Testis (tissue), 3 donors: ENCODE measurements around the gene EML4. TPM values are rescaled to one million over a fixed set of nuclear protein-coding genes. Genes with fewer than 3 reads are reported as not detected.

Experiments used
- DNase-seq: peaks from one replicate; pipeline ENCODE4 v3.0.0-alpha.2; 2019
- H3K27ac ChIP-seq, 2 donors: fragments of 200-600 bp; sonication (generic); one replicate each; pipeline ENCODE4 v1.5.1; 2019
- H3K27me3 ChIP-seq: fragments of 200-600 bp; sonication (generic); one replicate; pipeline ENCODE4 v1.5.1; 2019
- H3K36me3 ChIP-seq: fragments of 200-600 bp; sonication (generic); one replicate; pipeline ENCODE4 v1.5.1; 2017; ENCODE audit warnings: low read depth; ENCODE audit errors: missing control alignments
- H3K4me1 ChIP-seq: fragments of 200-600 bp; sonication (generic); one replicate; pipeline ENCODE4 v1.5.1; 2019
- H3K4me3 ChIP-seq, 2 donors: fragments of 200-600 bp; sonication (generic); one replicate each; pipeline ENCODE4 v1.5.1; 2017 to 2019
- H3K9me3 ChIP-seq: fragments of 200-600 bp; sonication (generic); one replicate; pipeline ENCODE4 v1.5.1; 2017
- POLR2A ChIP-seq: fragments of 450-650 bp; IDR thresholded peaks from one replicate; pipeline ENCODE4 v1.6.1; 2017; ENCODE audit warnings: antibody characterized with exemption, mild to moderate bottlenecking, moderate library complexity
- WGBS, 2 donors: methylation state at CpG; one replicate each; pipeline ENCODE4 v1.1.5; 2018; 5-methylcytosine and 5-hydroxymethylcytosine counted together
- intact Hi-C: fragments of 100-400 bp; cut with DNase I; formaldehyde crosslinking; loops from one replicate; pipeline ENCODE4 v1.15.1; 2023; ENCODE audit warnings: low total_unique reads
- polyA plus RNA-seq: library from polyadenylated mRNA; stranded (reverse); fragments of 350-450 nt; fragmentation: Illumina TruSeq; extraction: RNeasy Lipid Tissue Mini Kit (QIAGEN cat#74804); gene quantifications from one replicate; pipeline ENCODE4 v1.2.3, GENCODE V29; 2014; ENCODE audit warnings: low read depth, low replicate concordance; ENCODE audit not compliant: insufficient read depth
- total RNA-seq, 2 donors: library from RNA; depleted of rRNA; stranded (reverse); fragments of >200 nt; gene quantifications; one replicate each; pipeline ENCODE4 v1.2.3, GENCODE V29; 2016
- TF ChIP-seq, protein P1 (sequence below), 3 experiments: fragments of 450-650 bp in 2 of 3; fragments of 200-600 bp in 1 of 3; sonication (generic) in 1 of 3; IDR thresholded peaks; one replicate each; pipeline ENCODE4 v1.5.1; 2016 to 2019; ENCODE audit warnings: antibody characterized with exemption in 3 of 3, mild to moderate bottlenecking in 2 of 3, moderate library complexity in 1 of 3

Gene EML4
- total and polyA plus RNA-seq, 3 donors from 2014 or later: 49.0 to 71.0 (median 67.1) TPM

DNA sequence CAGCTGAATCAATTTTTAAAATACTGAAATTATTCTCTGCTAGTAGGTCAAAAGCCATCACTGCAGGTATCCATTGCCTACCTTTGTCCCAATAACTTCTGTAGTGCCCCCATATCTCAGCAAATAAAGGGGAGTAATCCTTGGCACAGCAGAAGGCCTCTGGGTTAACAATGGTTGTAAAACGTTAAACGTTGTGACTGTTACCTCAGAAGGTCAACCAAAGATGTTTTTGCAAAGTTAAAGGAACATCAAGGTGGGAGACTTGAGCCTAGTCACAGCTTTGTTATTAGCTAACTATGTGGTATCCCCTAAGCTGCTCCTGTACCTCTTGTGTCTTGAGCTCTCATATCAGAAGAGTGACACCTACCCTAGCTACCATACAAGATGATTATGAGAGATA lies 131.4 kb downstream of the EML4 start:
- Histone ChIP-seq H3K27ac (no peak overlapping the region), H3K4me3 (no peak overlapping the region), H3K9me3 (no peaks in the 10 kb centered on the region), H3K36me3 (no peaks in the 10 kb centered on the region), H3K27me3 (no peaks in the 10 kb centered on the region), H3K4me1 (no peaks in the 10 kb centered on the region)
- 60% methylated on average over 2 of the region's 2 CpGs for WGBS, 2 donors
- intact Hi-C loops: no loop called here
- DNase-seq: no peak
- TF ChIP-seq POLR2A: no peak
- TF ChIP-seq, protein P1, sequence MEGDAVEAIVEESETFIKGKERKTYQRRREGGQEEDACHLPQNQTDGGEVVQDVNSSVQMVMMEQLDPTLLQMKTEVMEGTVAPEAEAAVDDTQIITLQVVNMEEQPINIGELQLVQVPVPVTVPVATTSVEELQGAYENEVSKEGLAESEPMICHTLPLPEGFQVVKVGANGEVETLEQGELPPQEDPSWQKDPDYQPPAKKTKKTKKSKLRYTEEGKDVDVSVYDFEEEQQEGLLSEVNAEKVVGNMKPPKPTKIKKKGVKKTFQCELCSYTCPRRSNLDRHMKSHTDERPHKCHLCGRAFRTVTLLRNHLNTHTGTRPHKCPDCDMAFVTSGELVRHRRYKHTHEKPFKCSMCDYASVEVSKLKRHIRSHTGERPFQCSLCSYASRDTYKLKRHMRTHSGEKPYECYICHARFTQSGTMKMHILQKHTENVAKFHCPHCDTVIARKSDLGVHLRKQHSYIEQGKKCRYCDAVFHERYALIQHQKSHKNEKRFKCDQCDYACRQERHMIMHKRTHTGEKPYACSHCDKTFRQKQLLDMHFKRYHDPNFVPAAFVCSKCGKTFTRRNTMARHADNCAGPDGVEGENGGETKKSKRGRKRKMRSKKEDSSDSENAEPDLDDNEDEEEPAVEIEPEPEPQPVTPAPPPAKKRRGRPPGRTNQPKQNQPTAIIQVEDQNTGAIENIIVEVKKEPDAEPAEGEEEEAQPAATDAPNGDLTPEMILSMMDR (IDR thresholded peaks at IDR 0.05): no peak

- WGBS, 2 donors: 96 to 97% methylated on average over 3 of the region's 3 CpGs
- Histone ChIP-seq H3K36me3 (no peaks in the 10 kb centered on the region), H3K9me3 (no peaks in the 10 kb centered on the region), H3K4me3 (no peak overlapping the region), H3K27me3 (no peaks in the 10 kb centered on the region), H3K27ac (no peak overlapping the region), H3K4me1 (no peaks in the 10 kb centered on the region)
- no peak for DNase-seq
- TF ChIP-seq, protein P1 (IDR thresholded peaks at IDR 0.05): no peak
- no peak for TF ChIP-seq POLR2A
- intact Hi-C loops: no loop called here
These were observed 134.1 kb downstream of the EML4 start for GRCh38 chr2:42303252-42303651.

GRCh38 chr2:42304059-42304713 lies 135.0 kb downstream of the EML4 start:
- H3K36me3 ChIP-seq: no peaks in the 10 kb centered on the region
- no peaks in the 10 kb centered on the region for H3K27me3 ChIP-seq
- intact Hi-C loops: no loop called here
- no peak for DNase-seq
- no peaks in the 10 kb centered on the region for H3K4me1 ChIP-seq
- H3K27ac ChIP-seq: no peak overlapping the region
- H3K9me3 ChIP-seq: no peaks in the 10 kb centered on the region
- TF ChIP-seq, protein P1 (IDR thresholded peaks at IDR 0.05): no peak
- no peak for TF ChIP-seq POLR2A
- 81 to 93% methylated on average over 2 of the region's 2 CpGs for WGBS, 2 donors
- no peak overlapping the region for H3K4me3 ChIP-seq

GRCh38 chr2:42307180-42307579 lies 138.0 kb downstream of the EML4 start:
- Histone ChIP-seq H3K4me3 (no peak overlapping the region), H3K9me3 (no peaks in the 10 kb centered on the region), H3K36me3 (no peaks in the 10 kb centered on the region), H3K27me3 (no peaks in the 10 kb centered on the region), H3K4me1 (no peaks in the 10 kb centered on the region), H3K27ac (no peak overlapping the region)
- intact Hi-C loops: no loop called here
- DNase-seq: no peak
- TF ChIP-seq POLR2A: no peak
- TF ChIP-seq, protein P1 (IDR thresholded peaks at IDR 0.05): no peak

DNA sequence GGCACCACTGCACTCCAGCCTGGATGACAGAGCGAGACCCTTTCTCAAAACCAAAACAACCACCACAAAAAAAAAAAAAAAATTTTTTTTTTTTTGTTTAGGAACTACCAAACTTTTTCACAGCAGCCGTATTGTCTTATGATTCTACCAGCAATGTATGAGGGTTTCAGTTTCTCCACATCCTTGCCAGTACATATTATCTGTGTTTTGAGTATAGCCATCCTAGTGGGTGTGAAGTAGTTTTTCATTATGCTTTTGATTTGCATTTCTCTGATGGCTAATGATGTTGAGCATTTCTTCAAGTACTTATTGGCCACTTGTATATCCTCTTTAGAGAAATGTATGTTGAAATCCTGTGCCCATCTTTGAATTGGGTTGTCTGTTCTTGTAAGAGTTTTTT lies 140.2 kb downstream of the EML4 start:
- Histone ChIP-seq H3K27me3 (no peaks in the 10 kb centered on the region), H3K27ac (no peak overlapping the region), H3K4me3 (no peak overlapping the region), H3K4me1 (no peaks in the 10 kb centered on the region), H3K9me3 (no peaks in the 10 kb centered on the region), H3K36me3 (no peaks in the 10 kb centered on the region)
- WGBS, 2 donors: 89 to 92% methylated on average over 2 of the region's 2 CpGs
- DNase-seq: no peak
- no peak for TF ChIP-seq POLR2A
- TF ChIP-seq, protein P1 (IDR thresholded peaks at IDR 0.05): no peak
- intact Hi-C loops: no loop called here
